ENCODE data around the gene MYZAP. TPM values are rescaled to one million over a fixed set of nuclear protein-coding genes. Genes with fewer than 3 reads are reported as not detected.

The MYZAP gene
- total and polyA plus RNA-seq, 10 of the 15 experiments (the other 5 are each of a cell fraction or from before 2014, with no cell fraction given) = not detected

GRCh38 chr15:57571725-57572124, 20.0 kb upstream of the MYZAP start (continued):
- no peak for TF ChIP-seq ZNF687 (IDR thresholded peaks at IDR 0.05)

DNA sequence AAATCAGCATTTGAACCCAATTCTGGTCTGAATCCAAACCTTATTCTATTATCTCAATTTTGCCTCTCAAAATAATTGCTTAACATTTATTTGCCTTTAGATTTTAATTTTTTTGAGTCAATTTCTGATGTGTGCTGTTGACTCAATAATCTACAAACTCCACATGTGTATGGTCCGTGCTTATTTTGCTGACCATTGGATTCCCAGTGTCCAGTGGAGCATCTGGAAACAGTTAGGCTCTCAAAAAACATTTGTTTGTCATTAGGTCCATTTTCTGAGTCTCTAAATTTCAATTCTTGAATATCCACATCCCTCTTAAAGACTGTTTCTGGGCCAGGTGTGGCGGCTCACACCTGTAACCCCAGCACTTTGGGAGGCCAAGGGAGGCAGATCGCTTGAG, 19.2 kb upstream of the MYZAP start:
- no peak overlapping the region for H3K4me2 ChIP-seq (ENCODE audit: control insufficient read depth, insufficient read depth)

More for the DNA sequence above, 19.2 kb upstream of the MYZAP start:
- SMC1A ChIA-PET (ENCODE audit: uncharacterized antibody, unreplicated experiment) = interaction anchor here (0.8 kb wide), 1 partner anchor 12 kb away, joined by 3 read pairs; no protein-coding TSS in a partner anchor
- no peak for TF ChIP-seq CUX1 (IDR thresholded peaks at IDR 0.05; ENCODE audit: insufficient replicate concordance, low read depth, low read length)
- no peak for TF ChIP-seq POLR2AphosphoS2 (IDR thresholded peaks at IDR 0.05; ENCODE audit: low read depth, low read length)
- TF ChIP-seq WRNIP1 (IDR thresholded peaks at IDR 0.05; ENCODE audit: borderline replicate concordance, low read depth, low read length) = no peak
- 28% methylated on average over 3 of the region's 3 CpGs for WGBS (ENCODE audit: insufficient coverage, insufficient replicate concordance, low lambda C conversion rate, missing lambda C conversion rate)
- H3K27ac ChIP-seq (ENCODE audit: control insufficient read depth, insufficient read depth) = no peak overlapping the region
- no peak for DNase-seq (ENCODE audit: low read depth, low spot score)
- in situ Hi-C loops (cut with MboI) = no loop called here
- H3K9ac ChIP-seq (ENCODE audit: control insufficient read depth, insufficient read depth, low read length) = no peak overlapping the region
- intact Hi-C loops (cut with micrococcal nuclease; ENCODE audit: unreplicated experiment) = no loop called here
- RAD21 ChIA-PET (ENCODE audit: unreplicated experiment) = no interaction called here
- H3K9me3 ChIP-seq (replicated peaks; ENCODE audit: control insufficient read depth, insufficient read depth, low read length) = no peaks in the 10 kb centered on the region
- H3K79me2 ChIP-seq (ENCODE audit: control insufficient read depth, insufficient read depth, low read length) = no peaks in the 10 kb centered on the region
- POLR2A ChIA-PET = interaction anchor here (0.6 to 1.1 kb wide), 2 partner anchors 9 to 947 kb away, joined by 3 to 4 read pairs; no protein-coding TSS in a partner anchor
- no peak for FAIRE-seq
- H3K4me1 ChIP-seq (ENCODE audit: control insufficient read depth, insufficient read depth, low read length) = no peaks in the 10 kb centered on the region
- no peak overlapping the region for H3K4me3 ChIP-seq
- H3K27me3 ChIP-seq (replicated peaks in 1 of 2; ENCODE audit: control insufficient read depth in 2 of 2, insufficient read depth in 2 of 2, low read length in 1 of 2) = no peaks in the 10 kb centered on the region; a peak in 1 of 4 replicates
- H4K20me1 ChIP-seq (ENCODE audit: control insufficient read depth, insufficient read depth) = no peaks in the 10 kb centered on the region
- no TSS peak for BruUV-seq (replicated peaks)
- CTCF ChIA-PET = interaction anchor here (1.1 kb wide), 1 partner anchor 13 kb away, joined by 4 read pairs; no protein-coding TSS in a partner anchor
- H2AFZ ChIP-seq (ENCODE audit: control insufficient read depth, low read depth, low read length) = no peak overlapping the region
- no peak for ATAC-seq
- H3K36me3 ChIP-seq (ENCODE audit: control insufficient read depth in 2 of 2, insufficient read depth in 2 of 2, low read length in 1 of 2) = no peaks in the 10 kb centered on the region

Measured in GM12878 (cell line).